Effector CD8-positive, alpha-beta T cell (primary cell): ENCODE results near the gene FN1.

Experiments
- DNase-seq: peaks from one replicate; lab custom pipeline; 2025; lab: John Stamatoyannopoulos, UW

FN1 gene

DNA sequence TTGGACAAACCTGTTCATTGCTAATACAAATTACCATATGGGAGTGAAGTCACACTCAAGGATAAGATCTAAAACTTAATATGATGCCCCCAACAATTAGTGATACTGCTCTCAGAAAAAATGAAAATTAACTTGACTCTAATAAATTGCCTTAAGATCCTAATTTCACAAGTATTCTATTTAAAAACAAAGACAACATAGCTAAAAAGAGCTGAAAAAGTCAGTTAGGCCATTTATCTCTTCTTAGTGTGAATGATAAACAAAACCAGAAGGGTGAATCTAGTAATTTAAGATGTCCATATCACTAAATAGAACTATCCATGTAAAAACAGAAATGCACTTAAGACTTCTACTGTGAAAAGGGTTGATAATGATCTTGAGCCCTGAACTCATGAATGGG is 53.4 kb downstream of the FN1 start:
- DNase-seq, result no peak

GRCh38 chr2:215382011-215382410 is 53.9 kb downstream of the FN1 start:
- no peak for DNase-seq

DNA sequence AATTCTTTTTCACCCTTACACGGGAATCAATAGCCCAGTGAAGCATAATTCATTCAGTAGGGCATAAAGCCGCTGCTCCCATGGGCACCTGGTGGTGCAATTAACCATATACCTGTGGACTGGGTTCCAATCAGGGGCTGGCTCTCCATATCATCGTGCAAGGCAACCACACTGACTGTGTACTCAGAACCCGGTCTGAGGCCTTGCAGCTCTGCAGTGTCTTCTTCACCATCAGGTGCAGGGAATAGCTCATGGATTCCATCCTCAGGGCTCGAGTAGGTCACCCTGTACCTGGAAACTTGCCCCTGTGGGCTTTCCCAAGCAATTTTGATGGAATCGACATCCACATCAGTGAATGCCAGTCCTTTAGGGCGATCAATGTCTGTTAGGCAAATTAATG is 55.2 kb downstream of the FN1 start:
- no peak for DNase-seq

- DNase-seq, result no peak
These were observed 55.9 kb downstream of the FN1 start for GRCh38 chr2:215379948-215380347.

DNA sequence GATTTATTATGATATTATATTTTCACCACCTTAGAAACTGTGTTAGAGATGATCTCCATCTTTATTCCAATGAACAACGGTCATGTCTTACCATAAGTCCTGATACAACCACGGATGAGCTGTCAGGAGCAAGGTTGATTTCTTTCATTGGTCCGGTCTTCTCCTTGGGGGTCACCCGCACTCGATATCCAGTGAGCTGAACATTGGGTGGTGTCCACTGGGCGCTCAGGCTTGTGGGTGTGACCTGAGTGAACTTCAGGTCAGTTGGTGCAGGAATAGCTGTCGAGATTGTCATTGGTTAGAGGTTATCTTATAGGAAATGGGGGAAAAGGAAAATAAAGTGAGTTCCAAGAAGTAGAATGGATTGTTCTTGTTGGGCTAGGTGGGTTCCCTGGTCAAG is 56.8 kb downstream of the FN1 start:
- no peak for DNase-seq

DNA sequence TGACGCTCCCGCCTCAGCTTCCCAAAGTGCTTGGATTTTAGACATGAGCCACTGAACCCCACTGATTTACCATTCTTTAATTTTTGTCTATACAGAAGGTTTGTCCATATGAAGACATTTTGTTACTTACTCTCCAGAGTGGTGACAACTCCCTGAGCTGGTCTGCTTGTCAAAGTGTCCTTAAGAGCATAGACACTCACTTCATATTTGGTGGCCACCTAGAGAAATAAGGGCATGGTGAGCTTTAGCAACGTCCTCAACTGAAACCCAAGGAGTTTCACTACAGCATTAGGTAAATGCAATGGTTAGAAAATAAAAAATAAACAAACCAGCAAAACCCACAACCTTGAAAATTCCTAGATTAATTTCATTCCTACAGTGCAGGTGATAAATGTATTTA is 57.8 kb downstream of the FN1 start:
- DNase-seq, result no peak

GRCh38 chr2:215377283-215377682 is 58.6 kb downstream of the FN1 start:
- no peak for DNase-seq

DNA sequence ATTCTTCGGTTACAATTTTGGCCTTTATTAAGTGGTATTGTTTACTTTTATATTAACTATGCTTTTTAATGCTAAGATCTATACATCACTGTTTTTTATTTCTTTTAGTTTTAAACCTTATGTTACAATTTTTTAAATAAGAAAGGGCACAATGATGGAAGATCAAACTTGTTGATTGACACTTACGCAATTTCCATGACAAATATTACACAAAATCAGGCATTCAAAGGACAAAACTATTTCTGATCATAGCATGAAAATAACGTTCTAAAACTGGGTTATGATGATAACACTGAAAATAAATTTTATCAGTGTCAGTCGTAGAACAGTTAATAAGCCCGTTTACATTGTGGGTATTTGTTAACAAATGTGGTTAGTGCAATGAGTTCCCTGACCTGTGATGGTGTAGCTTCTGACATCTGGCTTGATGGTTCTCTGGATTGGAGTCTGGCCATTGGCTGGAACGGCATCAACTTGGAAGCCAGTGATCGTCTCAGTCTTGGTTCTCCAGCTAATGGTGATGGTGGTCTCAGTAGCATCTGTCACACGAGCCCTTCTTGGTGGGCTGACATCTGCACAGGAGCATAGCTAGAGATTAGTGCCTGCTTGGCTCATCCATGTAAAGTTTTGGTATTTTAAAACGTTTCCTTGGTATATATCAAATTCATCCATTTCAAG is 59.6 kb downstream of the FN1 start:
- no peak for DNase-seq

- DNase-seq, result no peak
These were observed 60.4 kb downstream of the FN1 start for GRCh38 chr2:215375467-215375830.

- DNase-seq, result no peak
These were observed 61.0 kb downstream of the FN1 start for GRCh38 chr2:215374642-215375466.

DNA sequence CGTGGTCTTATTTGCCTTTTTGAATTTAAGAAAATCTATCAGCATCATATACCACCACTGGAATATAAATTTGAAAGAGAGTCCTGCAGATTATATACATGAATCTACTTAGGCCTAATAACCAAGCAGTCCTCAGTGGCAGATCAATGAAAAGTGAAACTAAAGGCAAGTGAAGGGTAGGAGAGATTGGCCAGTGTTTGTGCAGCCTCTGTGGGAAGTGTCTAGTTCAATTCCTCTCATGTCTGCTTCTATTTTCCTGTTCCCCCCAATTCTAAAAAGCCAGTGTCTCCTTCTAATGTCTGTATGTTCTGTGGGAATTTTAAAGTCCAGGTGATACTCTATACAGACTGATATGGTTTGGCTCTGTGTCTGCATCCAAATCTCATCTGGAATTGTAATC is 61.9 kb downstream of the FN1 start:
- DNase-seq, result no peak

DNA sequence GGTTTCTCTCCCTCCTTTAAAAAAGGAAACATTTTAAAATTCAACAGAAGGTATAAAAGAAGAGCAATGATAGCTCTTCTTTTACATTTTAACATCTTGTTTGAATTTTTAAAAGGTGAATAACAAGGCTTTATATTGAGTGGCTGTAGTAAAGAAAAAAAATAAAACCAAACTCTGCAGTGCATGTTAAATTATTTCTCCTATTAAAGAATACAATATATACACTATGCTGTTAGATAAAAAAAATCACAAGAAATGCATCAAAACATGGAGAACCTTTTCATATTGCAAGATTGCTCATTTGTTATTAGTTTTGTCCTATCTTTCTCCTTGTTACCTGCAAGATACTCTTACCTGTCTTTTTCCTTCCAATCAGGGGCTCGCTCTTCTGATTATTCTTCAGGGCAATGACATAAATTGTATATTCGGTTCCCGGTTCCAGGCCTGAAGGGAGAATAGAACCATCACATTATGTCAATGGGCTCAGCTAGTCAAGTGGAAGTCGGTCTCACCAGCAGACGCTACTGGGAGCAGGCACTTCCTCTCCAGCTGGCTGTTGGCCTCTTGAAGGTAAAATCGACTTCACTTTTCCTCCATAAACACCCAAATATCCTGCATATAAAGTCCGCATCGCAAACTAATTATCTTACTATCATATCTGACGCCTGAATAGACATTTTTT is 62.8 kb downstream of the FN1 start:
- DNase-seq, result no peak

DNA sequence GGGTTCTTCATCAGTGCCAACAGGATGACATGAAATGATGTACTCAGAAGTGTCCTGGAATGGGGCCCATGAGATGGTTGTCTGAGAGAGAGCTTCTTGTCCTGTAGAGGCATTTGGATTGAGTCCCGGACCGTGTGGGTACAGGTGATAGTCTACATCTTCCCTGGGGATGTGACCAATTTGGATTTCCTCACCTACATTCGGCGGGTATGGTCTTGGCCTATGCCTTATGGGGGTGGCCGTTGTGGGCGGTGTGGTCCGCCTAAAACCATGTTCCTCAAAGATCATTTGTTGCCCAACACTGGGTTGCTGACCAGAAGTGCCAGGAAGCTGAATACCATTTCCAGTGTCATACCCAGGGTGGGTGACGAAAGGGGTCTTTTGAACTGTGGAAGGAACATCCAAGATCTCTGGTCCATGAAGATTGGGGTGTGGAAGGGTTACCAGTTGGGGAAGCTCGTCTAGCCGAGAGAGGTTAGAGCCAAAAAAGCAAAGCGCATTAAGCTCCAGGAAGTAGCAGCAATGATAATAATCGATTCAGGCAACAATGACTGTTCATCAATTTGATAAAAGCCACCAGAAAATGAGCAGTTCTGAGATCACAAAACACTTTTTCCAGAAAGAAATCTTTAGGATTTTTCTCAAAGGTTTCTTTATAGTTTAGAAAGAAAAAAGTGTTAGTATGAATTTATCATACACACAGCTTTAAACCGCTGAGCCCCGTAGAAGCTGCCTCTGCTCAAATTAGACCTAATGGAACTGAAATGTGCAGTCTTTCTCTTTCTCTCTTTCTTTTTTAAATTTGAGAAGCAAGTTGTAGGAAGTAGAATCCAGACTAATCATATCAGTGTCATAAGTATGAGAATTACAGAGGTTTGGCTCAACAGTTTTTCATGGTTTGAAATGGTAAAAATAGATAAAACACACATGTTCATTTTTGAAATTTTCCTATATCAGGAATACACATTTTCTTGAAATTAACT is 63.7 kb downstream of the FN1 start:
- no peak for DNase-seq

- no peak for DNase-seq
These were observed 65.5 kb downstream of the FN1 start for GRCh38 chr2:215370112-215370965.

DNA sequence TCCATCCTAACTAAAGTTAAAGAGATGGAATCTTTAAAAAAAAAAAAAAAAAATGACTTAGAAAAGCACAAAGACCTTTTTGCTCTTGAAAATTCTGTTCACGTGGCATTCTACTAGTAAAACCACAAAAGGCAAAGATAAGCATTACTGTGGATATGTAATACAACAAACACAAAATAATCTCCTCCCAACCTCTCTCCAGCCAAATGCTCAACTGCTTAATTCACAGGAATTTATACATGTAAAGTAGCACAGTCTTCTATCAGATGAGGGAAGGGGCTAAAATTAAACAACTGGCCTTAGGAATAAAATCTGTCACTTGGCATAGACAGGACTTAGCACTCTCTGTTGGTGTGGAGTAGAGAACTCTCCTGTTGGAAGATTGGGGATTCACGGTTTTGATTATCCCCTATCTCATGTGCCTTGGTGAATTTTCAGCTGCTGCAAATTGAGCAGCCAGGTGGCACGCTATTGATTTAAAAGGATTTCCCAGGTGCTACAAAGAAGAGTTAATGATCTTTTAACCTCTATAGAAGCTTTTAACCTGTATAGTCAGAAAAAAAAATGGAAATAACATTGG is 66.6 kb downstream of the FN1 start:
- no peak for DNase-seq

DNA sequence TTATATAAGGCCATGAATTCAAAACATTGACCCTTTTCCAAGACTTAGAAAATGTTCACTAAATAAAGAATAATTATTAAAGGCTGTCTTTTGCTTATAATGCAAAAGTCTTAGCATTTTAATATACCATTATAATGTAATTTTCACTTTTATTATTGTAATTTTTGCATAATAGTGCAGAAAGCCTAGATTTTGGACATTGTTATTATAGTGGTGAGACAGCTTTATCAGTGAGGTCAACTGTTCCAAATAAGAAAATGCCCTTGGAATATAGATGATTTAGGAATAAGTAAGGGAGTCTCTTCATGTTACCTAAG is 67.4 kb downstream of the FN1 start:
- DNase-seq, result no peak

DNA sequence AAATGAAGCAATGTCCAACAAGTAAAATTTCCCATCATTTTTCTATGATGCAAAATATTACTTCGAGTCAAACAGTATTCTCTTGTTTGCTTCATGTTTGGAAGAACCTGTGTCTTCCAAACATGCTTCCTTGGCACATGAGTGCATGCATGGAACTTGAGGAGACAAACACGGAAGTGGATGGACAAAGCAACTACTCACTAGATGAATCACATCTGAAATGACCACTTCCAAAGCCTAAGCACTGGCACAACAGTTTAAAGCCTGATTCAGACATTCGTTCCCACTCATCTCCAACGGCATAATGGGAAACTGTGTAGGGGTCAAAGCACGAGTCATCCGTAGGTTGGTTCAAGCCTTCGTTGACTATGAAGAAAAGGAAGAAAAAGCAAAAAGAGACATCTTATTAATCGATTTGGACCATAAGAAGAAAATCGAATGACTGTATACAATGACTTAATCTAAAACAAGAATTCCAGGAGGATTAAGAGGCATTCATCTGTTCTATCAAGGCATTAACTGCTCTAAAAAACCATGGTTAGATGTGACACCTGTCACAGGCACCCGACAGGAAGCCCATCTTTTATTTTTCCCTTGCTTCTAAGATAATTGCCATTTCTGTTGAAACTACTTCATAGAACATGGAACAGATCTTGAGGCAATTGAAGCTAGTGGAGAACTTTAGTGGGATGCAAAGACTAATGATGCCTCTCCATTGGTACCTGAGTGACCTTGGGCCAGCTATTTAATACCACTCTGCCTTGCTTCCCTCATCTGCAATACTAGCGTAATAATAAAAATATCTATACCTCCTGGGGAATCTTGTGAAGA is 68.0 kb downstream of the FN1 start:
- no peak for DNase-seq

- DNase-seq, result no peak
These were observed 69.3 kb downstream of the FN1 start for GRCh38 chr2:215366440-215367032.

DNA sequence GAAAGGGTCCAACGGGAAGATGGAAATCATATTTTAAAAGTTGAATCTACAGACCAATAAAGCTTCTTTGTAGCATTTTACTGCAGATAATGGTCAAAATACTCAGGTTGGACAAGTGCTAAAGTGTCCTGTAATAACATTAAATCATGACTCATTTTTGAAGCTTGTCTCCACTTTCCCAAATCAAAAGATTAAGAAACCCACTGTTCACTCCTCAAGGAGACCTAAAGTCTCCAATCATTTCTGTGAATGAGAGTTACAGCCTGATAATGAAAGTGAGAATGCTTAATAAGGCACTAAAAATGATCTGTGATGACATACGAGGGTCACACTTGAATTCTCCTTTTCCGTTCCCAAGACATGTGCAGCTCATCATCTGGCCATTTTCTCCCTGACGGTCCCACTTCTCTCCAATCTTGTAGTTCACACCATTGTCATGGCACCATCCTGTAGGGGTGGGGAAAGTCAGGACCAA is 70.6 kb downstream of the FN1 start:
- no peak for DNase-seq
